CD14-positive monocyte (primary cell): ENCODE results near the gene MIAT. TPM values are rescaled to one million over a fixed set of nuclear protein-coding genes. Genes with fewer than 3 reads are reported as not detected.

Source experiments
- DNase-seq, 3 donors: peaks; one replicate each; pipeline ENCODE4 v3.0.0-alpha.2; 2011 to 2022
- H2AFZ ChIP-seq: 2 replicates; pipeline ENCODE4 v1.6.0; 2012; ENCODE audit warnings: mild to moderate bottlenecking, low read depth, low read length, inconsistent platforms; ENCODE audit not compliant: insufficient read depth, poor library complexity, severe bottlenecking
- H3K27ac ChIP-seq, 2 donors: 1 replicate in 1 of 2; 2 replicates in 1 of 2; pipeline ENCODE4 v1.5.1; 2012 to 2013; ENCODE audit warnings: low read length in 2 of 2, control low read depth in 1 of 2, inconsistent platforms in 1 of 2, low read depth in 1 of 2, mild to moderate bottlenecking in 1 of 2
- H3K27me3 ChIP-seq, 2 donors: one replicate each; pipeline versions ENCODE4 v1.6.0 to v1.6.1; 2011 to 2013; ENCODE audit warnings: low read length in 2 of 2; ENCODE audit not compliant: control insufficient read depth in 2 of 2, insufficient read depth in 2 of 2
- H3K36me3 ChIP-seq, 2 donors: replicated peaks in 1 of 2; 1 replicate in 1 of 2; 2 replicates in 1 of 2; pipeline versions ENCODE4 v1.5.1 to v1.6.1; 2012 to 2013; ENCODE audit warnings: low read length in 2 of 2, control low read depth in 1 of 2, inconsistent platforms in 1 of 2, mild to moderate bottlenecking in 1 of 2; ENCODE audit not compliant: insufficient read depth in 2 of 2, control insufficient read depth in 1 of 2
- H3K4me1 ChIP-seq, 2 donors: 1 replicate in 1 of 2; 2 replicates in 1 of 2; pipeline versions ENCODE4 v1.5.1 to v1.6.1; 2012 to 2013; ENCODE audit warnings: low read length in 2 of 2, control low read depth in 1 of 2, inconsistent platforms in 1 of 2, mild to moderate bottlenecking in 1 of 2, moderate library complexity in 1 of 2; ENCODE audit not compliant: insufficient read depth in 2 of 2, control insufficient read depth in 1 of 2
- H3K4me2 ChIP-seq: replicated peaks from 2 replicates; pipeline ENCODE3; 2012; ENCODE audit warnings: low read length, moderate library complexity, mild to moderate bottlenecking; ENCODE audit not compliant: poor library complexity, severe bottlenecking; ENCODE audit errors: extremely low read depth
- H3K4me3 ChIP-seq, 3 experiments: fragments of 200-600 bp in 1 of 3; sonication (generic) in 1 of 3; replicated peaks in 1 of 3; 1 replicate in 2 of 3; 2 replicates in 1 of 3; pipeline ENCODE4 v1.5.1; 2011 to 2013; ENCODE audit warnings: low read length in 3 of 3, mild to moderate bottlenecking in 3 of 3, control low read depth in 2 of 3, low read depth in 2 of 3, inconsistent platforms in 1 of 3, moderate library complexity in 1 of 3
- H3K79me2 ChIP-seq: 2 replicates; pipeline ENCODE4 v1.6.0; 2012; ENCODE audit warnings: mild to moderate bottlenecking, control low read depth, inconsistent platforms, low read length, moderate library complexity; ENCODE audit not compliant: insufficient read depth
- H3K9ac ChIP-seq: 2 replicates; pipeline ENCODE4 v1.6.0; 2017; ENCODE audit warnings: low read length, mild to moderate bottlenecking; ENCODE audit not compliant: insufficient read depth, poor library complexity, severe bottlenecking
- H3K9me3 ChIP-seq, 2 donors: replicated peaks in 1 of 2; 1 replicate in 1 of 2; 2 replicates in 1 of 2; pipeline versions ENCODE4 v1.5.1 to v1.6.1; 2012 to 2013; ENCODE audit warnings: low read length in 2 of 2, control low read depth in 1 of 2; ENCODE audit not compliant: control insufficient read depth in 1 of 2, insufficient read depth in 1 of 2
- H4K20me1 ChIP-seq: 2 replicates; pipeline ENCODE4 v1.6.0; 2012; ENCODE audit warnings: mild to moderate bottlenecking, low read length, control low read depth, moderate library complexity; ENCODE audit not compliant: insufficient read depth
- H3K27ac Mint-ChIP-seq, 7 donors: one replicate each; pipeline ENCODE4 v1.8.0; 2020; ENCODE audit warnings: mild to moderate bottlenecking in 7 of 7, mixed read lengths in 7 of 7, moderate library complexity in 6 of 7, inconsistent platforms in 2 of 7
- H3K27me3 Mint-ChIP-seq, 3 donors: one replicate each; pipeline ENCODE4 v1.8.0; 2021 to 2022; ENCODE audit warnings: low read depth in 3 of 3, mild to moderate bottlenecking in 3 of 3, mixed read lengths in 3 of 3, moderate library complexity in 3 of 3, inconsistent platforms in 1 of 3
- H3K36me3 Mint-ChIP-seq, 2 donors: one replicate each; pipeline ENCODE4 v1.8.0; 2020; ENCODE audit warnings: mixed read lengths in 2 of 2, inconsistent platforms in 1 of 2, mild to moderate bottlenecking in 1 of 2
- H3K4me1 Mint-ChIP-seq: one replicate; pipeline ENCODE4 v1.8.0; 2020; ENCODE audit warnings: mild to moderate bottlenecking, mixed read lengths
- H3K4me3 Mint-ChIP-seq, 2 donors: one replicate each; pipeline ENCODE4 v1.8.0; 2020; ENCODE audit warnings: mild to moderate bottlenecking in 2 of 2, mixed read lengths in 2 of 2, moderate library complexity in 1 of 2
- H3K9me3 Mint-ChIP-seq, 7 donors: one replicate each; pipeline ENCODE4 v1.8.0; 2020 to 2022; ENCODE audit warnings: mixed read lengths in 7 of 7, mild to moderate bottlenecking in 6 of 7, moderate library complexity in 6 of 7, inconsistent platforms in 2 of 7
- CTCF ChIP-seq: fragments of 200-600 bp; IDR thresholded peaks from one replicate; pipeline ENCODE4 v1.8.0; 2022; ENCODE audit warnings: antibody characterized with exemption, mild to moderate bottlenecking
- WGBS: methylation state at CpG from one replicate; pipeline ENCODE4 v1.1.5; 2013; ENCODE audit warnings: missing lambda C conversion rate; ENCODE audit not compliant: insufficient coverage; 5-methylcytosine and 5-hydroxymethylcytosine counted together
- intact Hi-C, 2 donors: fragments of 100-400 bp; cut with micrococcal nuclease; formaldehyde crosslinking; loops; one replicate each; pipeline versions ENCODE4 v1.15.0 to v1.15.1; 2023
- polyA plus RNA-seq, 3 donors: library from polyadenylated mRNA; depleted of rRNA in 1 of 3; unstranded in 2 of 3; stranded (reverse) in 1 of 3; fragments of 300-500 nt in 2 of 3; fragments of >200 nt in 1 of 3; fragmentation: Illumina TruSeq in 2 of 3; gene quantifications; 1 replicate in 2 of 3; 2 replicates in 1 of 3; pipeline ENCODE4 v1.2.3, GENCODE V29; 2012 to 2021

The MIAT gene
- polyA plus RNA-seq, 3 donors = 0.02 to 0.17 (median 0.03) TPM

DNA sequence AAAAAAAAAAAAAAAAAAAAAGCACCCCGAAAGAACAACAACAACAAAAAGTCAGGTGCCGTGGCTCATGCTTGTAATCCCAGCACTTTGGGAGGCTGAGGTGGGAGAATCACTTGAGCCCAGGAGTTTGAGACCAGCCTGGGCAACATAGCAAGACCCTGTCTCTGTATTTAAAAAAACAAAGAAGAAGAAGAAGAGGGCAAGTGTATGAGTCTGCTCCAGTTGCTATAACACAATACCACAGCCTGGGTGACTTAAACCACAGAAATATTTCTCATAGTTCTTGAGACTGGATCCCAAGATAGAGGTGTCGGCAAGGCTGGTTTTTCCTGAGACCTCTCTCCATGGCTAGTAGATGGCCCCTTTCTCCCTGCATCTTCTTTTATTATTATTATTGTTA lies 23.2 kb upstream of the MIAT start:
- Mint-ChIP-seq H3K27me3 (peaks cover 1 to 6% (median 4%) of the 10 kb centered on the region in 3 donors), H3K9me3 (peaks cover 0 to 5% (median 2%) of the 10 kb centered on the region in 7 donors)
- intact Hi-C loops = no loop called here

DNA sequence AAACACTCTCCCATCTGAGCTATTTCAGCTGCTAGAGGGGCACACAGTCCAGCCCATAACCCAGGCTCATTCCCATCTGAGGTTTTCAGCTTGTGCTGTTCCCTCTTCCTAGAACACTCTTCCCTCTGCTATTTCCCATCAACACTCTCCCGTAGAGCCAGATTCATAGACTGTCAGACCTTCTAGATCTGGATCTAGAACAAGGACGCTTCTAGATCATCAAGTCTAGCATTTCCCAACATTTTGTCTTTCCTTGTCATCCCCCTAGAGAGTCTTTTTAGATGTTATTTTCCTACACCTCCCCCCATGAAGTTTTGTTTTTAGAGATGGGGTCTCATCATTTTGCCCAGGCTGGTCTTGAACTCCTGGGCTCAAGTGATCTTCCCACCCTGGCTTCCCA lies 22.3 kb upstream of the MIAT start:
- Histone ChIP-seq H3K4me1 (no peaks in the 10 kb centered on the region), H4K20me1 (no peaks in the 10 kb centered on the region), H3K4me3 (no peak overlapping the region), H3K79me2 (no peaks in the 10 kb centered on the region), H3K36me3 (no peaks in the 10 kb centered on the region), H2AFZ (no peak overlapping the region), H3K4me2 (no peak overlapping the region), H3K27me3 (no peaks in the 10 kb centered on the region), H3K27ac (no peak overlapping the region), H3K9ac (no peak overlapping the region), H3K9me3 (no peaks in the 10 kb centered on the region)
- intact Hi-C loops = no loop called here
- no peak for TF ChIP-seq CTCF
- Mint-ChIP-seq H3K4me1 (no peaks in the 10 kb centered on the region), H3K9me3 (peaks cover 0 to 5% (median 2%) of the 10 kb centered on the region in 7 donors), H3K27me3 (peaks cover 2 to 6% (median 6%) of the 10 kb centered on the region in 3 donors), H3K27ac (no peak overlapping the region), H3K36me3 (no peaks in the 10 kb centered on the region), H3K4me3 (no peak overlapping the region)
- no peak for DNase-seq
- WGBS = 100% methylated on average over 1 of the region's 2 CpGs

More for the DNA sequence above, 23.2 kb upstream of the MIAT start:
- Histone ChIP-seq H3K9ac (no peak overlapping the region), H3K27ac (no peak overlapping the region), H3K4me2 (no peak overlapping the region), H2AFZ (no peak overlapping the region), H3K36me3 (no peaks in the 10 kb centered on the region), H4K20me1 (no peaks in the 10 kb centered on the region), H3K79me2 (no peaks in the 10 kb centered on the region), H3K4me3 (no peak overlapping the region), H3K9me3 (no peaks in the 10 kb centered on the region), H3K4me1 (no peaks in the 10 kb centered on the region), H3K27me3 (no peaks in the 10 kb centered on the region)
- no peak for DNase-seq
- Mint-ChIP-seq H3K4me3 (no peak overlapping the region), H3K27ac (no peak overlapping the region), H3K36me3 (no peaks in the 10 kb centered on the region), H3K4me1 (no peaks in the 10 kb centered on the region)
- no peak for TF ChIP-seq CTCF
- WGBS = no CpG with 5 or more reads among the region's 3 CpGs
